ENCODE measurements around the gene ZDHHC21.

ZDHHC21 gene

GRCh38 chr9:14584571-14584970 lies 108.7 kb downstream of the ZDHHC21 start:
- H3K4me3 ChIP-seq (ENCODE audit: low read depth, low read length) = no peak overlapping the region
- TF ChIP-seq, protein P1, sequence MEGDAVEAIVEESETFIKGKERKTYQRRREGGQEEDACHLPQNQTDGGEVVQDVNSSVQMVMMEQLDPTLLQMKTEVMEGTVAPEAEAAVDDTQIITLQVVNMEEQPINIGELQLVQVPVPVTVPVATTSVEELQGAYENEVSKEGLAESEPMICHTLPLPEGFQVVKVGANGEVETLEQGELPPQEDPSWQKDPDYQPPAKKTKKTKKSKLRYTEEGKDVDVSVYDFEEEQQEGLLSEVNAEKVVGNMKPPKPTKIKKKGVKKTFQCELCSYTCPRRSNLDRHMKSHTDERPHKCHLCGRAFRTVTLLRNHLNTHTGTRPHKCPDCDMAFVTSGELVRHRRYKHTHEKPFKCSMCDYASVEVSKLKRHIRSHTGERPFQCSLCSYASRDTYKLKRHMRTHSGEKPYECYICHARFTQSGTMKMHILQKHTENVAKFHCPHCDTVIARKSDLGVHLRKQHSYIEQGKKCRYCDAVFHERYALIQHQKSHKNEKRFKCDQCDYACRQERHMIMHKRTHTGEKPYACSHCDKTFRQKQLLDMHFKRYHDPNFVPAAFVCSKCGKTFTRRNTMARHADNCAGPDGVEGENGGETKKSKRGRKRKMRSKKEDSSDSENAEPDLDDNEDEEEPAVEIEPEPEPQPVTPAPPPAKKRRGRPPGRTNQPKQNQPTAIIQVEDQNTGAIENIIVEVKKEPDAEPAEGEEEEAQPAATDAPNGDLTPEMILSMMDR (IDR thresholded peaks at IDR 0.05; ENCODE audit: borderline replicate concordance, insufficient read depth, low read depth, low read length) = no peak

- H3K4me3 ChIP-seq (ENCODE audit: low read depth, low read length) = no peak overlapping the region
- TF ChIP-seq, protein P1 (IDR thresholded peaks at IDR 0.05; ENCODE audit: borderline replicate concordance, insufficient read depth, low read depth, low read length) = no peak
Measured at GRCh38 chr9:14578030-14578429, 115.2 kb downstream of the ZDHHC21 start.

DNA sequence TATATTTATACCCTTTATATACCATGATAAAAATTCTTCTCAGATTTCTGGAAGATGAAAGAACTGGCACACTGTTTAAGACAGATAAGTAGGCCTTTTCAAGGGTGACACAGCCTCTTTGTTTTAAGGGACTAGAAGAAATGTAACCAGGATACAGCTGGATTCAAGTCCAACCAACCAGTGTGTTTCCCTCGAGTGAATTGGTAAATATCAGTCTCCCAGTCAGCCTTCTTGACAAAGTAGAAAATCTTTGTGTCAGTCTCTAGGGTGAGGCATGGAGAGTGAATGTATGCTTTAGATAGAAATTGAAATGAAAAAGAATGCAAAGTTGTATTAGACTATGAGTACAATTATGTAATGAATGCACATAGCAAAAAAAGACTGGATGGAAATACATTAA lies 119.1 kb downstream of the ZDHHC21 start:
- TF ChIP-seq, protein P1 (IDR thresholded peaks at IDR 0.05; ENCODE audit: borderline replicate concordance, insufficient read depth, low read depth, low read length) = no peak
- no peak overlapping the region for H3K4me3 ChIP-seq (ENCODE audit: low read depth, low read length)

GRCh38 chr9:14573319-14573718 lies 119.9 kb downstream of the ZDHHC21 start:
- TF ChIP-seq, protein P1 (IDR thresholded peaks at IDR 0.05; ENCODE audit: borderline replicate concordance, insufficient read depth, low read depth, low read length) = no peak
- no peak overlapping the region for H3K4me3 ChIP-seq (ENCODE audit: low read depth, low read length)

DNA sequence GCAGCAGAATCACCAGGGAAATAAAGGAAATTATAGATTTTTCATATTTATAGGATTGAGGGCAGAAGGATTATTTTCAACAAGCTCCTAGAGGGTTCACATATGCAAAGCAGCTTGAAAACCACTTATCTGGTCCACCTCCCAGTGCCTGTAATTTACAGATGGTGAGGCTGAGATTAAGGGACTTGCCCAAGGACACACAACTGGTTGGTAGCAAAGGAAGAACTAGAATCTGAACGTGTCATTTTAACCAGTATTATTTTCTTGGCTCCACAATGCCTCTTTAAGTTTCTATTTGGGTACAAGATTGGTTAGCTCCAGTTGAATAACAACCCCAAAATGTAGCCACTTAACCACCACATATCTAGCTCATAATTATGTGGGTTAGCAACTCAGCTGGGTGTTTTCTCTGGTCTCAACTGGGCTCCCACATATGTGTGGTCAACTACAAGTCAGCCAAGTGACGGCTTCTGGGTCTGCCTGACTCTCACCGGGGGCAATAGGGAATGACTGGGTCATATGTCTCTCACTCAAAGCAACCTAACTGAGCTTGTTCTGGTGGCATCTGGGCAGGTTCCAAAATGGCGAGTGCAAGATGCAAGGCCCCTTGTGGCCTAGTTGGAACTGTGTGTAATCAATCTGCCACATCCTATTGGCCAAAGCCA lies 127.7 kb downstream of the ZDHHC21 start:
- TF ChIP-seq, protein P1 (IDR thresholded peaks at IDR 0.05; ENCODE audit: borderline replicate concordance, insufficient read depth, low read depth, low read length) = no peak
- no peak overlapping the region for H3K4me3 ChIP-seq (ENCODE audit: low read depth, low read length)

GRCh38 chr9:14563902-14564624 lies 129.2 kb downstream of the ZDHHC21 start:
- TF ChIP-seq, protein P1 (IDR thresholded peaks at IDR 0.05; ENCODE audit: borderline replicate concordance, insufficient read depth, low read depth, low read length) = no peak
- H3K4me3 ChIP-seq (ENCODE audit: low read depth, low read length) = no peak overlapping the region

DNA sequence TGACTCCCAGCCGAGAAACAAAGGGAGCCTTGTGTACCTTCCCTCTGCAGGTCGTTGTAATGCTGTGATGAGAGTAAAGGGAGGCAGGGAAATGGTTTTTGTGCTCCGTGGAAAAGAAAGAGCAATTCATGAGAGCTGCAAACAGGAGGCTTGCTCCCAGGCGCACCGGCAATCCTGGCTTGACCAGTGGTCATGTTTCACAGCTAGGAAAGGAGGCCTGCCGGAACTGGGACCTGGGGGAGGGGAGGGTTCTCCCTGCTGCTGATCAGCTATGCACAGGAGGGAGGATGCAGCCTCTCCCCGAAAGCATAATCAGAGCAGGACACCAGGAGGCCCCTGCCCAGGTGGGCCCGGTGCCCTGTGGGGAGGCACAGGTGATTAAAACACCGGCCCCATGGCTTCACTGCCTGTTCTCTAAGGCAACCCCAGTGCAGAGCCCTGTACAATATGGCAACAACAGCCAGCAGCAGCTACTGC lies 131.3 kb downstream of the ZDHHC21 start:
- no peak overlapping the region for H3K4me3 ChIP-seq (ENCODE audit: low read depth, low read length)
- TF ChIP-seq, protein P1 (IDR thresholded peaks at IDR 0.05; ENCODE audit: borderline replicate concordance, insufficient read depth, low read depth, low read length) = no peak

Data from GM12875 (cell line).